HG03103 (cell line): ENCODE results near the gene ARMC9.

Source experiments
- ATAC-seq: cut with Tn5 transposase; IDR thresholded peaks from one replicate; pipeline ENCODE4 v1.9.1; 2021; ENCODE audit warnings: low read depth; ENCODE audit not compliant: unreplicated experiment

ARMC9 gene

GRCh38 chr2:231276987-231277386 is 78.6 kb downstream of the ARMC9 start:
- no peak for ATAC-seq

DNA sequence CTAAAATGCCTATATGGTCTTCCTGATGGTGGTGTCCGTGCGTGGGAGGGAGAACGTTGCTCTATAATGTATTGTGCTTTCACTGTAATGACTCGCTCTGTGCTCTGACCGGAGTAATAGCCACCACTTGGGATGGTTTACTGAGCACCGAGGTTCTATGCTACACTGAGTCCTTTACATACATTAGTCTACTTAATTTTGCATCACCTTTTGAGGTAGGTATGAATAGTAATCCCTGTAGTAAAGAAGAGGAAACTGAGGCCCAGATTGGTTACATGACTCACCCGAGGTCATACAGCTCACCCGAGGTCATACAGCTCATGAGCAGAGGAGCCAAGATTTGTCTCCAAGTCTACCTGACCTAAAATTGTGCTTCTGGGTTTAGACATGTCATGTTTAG is 79.5 kb downstream of the ARMC9 start:
- ATAC-seq, result no peak

DNA sequence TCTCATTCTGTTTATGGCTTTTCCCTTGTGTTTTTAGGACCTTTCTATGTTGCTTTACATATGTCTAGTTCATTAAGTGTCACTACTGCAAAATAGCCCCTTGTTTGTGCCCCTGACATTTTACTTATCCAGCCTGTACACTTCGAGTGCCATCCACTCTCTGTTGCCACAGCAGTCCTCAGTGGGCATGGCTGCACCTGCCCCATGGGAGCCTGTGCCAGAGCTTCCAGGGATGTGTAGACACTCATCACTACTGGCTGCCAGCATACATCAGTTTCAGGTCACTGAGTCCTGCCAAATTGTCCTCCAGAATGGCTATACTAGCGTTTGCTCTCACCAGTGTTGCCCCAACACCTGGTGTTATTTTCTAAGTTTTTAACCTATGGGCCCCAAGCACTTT is 80.4 kb downstream of the ARMC9 start:
- no peak for ATAC-seq

GRCh38 chr2:231280846-231281245 is 82.4 kb downstream of the ARMC9 start:
- no peak for ATAC-seq

- no peak for ATAC-seq
These were observed 85.9 kb downstream of the ARMC9 start for GRCh38 chr2:231284296-231284695.

DNA sequence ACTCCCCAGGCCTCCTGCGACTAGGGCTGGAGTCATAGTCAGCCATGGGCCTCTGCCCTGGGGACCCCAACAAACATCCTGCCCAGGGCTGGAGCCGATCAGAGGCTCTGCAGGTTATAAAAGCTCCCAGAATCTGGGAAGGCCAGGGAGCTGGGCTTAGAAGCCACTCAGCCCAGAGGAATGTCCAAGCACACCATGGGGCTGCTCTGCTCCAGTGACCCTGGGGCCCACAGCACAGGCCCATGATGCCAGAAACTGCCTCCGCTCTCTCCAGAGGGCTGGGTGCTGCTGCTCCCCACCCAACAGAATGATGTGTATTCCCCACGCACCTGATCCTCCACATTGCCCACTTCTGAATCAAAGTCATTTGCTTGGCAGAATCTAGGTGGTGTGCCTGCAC is 88.5 kb downstream of the ARMC9 start:
- no peak for ATAC-seq

- ATAC-seq, result no peak
These were observed 89.3 kb downstream of the ARMC9 start for GRCh38 chr2:231287696-231288095.

DNA sequence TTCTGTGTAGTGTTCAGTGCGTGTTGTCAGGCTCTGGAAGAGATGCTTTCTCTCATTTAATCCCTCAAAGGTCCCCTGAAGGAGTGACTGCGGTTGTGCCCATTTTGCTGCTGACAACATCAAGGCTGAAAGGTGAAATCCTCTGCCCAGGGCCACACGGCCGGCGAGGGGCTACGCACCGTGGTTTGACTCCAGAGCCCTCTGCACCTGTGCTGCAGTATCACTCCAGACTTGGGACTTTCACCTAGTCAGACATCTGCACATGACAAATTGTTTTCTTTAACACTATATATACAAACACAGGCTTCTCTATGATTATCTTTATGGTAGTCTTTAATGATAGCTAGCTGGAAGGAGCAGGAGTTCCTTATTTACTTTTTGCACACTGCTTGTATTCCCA is 90.2 kb downstream of the ARMC9 start:
- no peak for ATAC-seq

DNA sequence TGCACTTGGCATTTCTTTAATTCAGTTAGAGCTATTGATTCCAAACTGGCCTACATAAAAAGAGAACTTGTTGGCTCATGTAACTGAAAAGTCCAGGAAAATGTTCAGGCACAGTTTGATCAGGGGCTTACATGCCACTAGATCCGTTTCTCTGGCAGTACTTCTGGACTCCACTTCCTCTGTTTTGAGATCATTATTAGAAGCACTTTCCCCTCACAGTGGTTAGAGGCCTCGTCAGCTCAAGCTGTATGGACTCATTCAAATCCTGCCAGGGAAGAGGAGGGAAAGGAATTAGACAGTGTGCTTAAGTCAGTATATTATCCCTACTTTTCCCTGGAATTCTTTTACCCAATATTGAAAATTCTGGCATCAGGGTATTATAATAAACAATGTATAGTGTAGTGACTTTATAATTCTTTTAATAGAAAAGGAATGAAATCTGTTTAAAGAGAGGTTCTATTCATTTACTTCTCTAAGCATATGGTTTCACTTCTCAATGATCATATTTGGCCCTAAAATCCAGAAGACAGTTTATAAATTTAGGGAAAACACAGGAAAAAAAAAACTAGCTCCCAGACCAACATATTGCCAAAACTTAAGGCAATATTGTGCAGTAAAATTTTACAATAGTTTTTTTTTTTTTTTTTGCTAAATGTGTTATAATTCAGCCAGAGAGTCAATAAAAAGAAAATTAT is 92.0 kb downstream of the ARMC9 start:
- no peak for ATAC-seq

GRCh38 chr2:231292472-231293134 is 94.2 kb downstream of the ARMC9 start:
- no peak for ATAC-seq

DNA sequence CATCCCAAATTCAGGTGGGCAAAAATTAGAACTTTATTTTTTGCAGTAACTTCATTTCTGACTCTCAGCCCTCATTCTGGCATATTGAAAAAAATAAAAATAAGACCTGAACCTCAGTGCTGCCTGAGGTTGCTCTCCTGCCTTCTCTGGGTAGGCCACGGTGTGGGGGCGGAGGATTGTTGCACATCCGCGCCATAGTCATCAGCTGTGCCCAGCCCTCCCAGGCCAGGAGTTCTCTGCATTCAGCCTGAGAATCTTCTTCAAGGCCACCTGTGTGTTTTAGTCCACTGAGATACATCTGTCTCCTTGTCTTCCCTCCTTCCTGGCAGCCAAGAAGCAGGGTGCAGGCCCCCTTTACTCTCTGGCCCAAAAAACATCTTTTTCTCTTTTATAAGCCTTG is 94.7 kb downstream of the ARMC9 start:
- ATAC-seq, result no peak

- ATAC-seq, result no peak
These were observed 95.7 kb downstream of the ARMC9 start for GRCh38 chr2:231294116-231294515.

DNA sequence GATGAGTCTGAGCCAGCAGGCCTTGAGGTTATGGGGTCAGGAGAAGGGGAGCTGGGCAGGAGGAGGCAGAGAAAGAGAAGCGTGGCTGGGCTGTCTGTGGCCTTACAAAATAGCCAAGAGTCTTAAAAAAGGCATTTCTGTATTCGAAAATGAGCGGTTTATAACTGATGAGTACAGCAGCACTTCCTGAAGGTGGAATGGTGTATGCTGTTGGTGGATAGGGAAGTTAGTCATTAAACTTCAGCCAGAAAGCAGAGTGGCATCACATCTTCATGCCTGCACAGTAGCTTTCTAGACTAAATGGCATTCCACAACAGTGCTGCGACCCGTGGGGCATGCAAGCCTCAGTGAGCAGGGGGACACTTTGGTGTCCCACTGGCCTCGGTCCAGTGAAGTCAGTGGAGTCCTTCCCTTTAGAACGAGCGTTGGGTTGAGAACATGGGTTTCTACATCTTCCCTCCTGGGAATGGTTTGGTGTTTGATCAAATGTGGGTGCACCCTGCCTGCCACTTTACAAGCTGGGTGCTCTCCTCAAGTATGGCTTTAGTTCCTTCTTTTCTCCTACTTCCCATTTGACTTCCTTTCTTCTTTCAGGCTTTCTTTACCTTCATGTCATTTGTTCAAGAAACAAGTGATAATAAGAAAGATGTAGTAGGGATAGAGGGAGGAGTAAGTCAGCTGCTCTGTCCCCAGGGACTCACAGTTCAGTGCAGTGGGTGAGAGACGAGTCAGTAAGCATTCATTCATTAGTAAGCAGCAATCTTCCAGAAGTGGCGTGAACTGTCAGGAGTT is 96.3 kb downstream of the ARMC9 start:
- no peak for ATAC-seq

DNA sequence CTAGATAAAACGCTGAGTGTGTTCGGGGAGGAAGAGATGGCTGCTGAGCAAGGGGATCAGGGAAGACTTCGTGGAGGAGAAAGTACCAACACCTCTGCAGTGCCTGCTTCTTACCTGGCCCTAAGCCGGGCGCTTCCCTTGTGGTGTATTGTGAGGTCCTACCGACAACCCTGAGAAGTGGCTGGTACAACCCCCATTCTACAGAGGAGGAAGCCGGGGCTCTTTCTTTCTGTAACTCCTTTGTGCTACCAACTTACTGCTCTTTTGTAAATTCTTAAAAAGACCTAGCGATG is 96.9 kb downstream of the ARMC9 start:
- ATAC-seq, result no peak

GRCh38 chr2:231296401-231296974 is 98.1 kb downstream of the ARMC9 start:
- no peak for ATAC-seq

DNA sequence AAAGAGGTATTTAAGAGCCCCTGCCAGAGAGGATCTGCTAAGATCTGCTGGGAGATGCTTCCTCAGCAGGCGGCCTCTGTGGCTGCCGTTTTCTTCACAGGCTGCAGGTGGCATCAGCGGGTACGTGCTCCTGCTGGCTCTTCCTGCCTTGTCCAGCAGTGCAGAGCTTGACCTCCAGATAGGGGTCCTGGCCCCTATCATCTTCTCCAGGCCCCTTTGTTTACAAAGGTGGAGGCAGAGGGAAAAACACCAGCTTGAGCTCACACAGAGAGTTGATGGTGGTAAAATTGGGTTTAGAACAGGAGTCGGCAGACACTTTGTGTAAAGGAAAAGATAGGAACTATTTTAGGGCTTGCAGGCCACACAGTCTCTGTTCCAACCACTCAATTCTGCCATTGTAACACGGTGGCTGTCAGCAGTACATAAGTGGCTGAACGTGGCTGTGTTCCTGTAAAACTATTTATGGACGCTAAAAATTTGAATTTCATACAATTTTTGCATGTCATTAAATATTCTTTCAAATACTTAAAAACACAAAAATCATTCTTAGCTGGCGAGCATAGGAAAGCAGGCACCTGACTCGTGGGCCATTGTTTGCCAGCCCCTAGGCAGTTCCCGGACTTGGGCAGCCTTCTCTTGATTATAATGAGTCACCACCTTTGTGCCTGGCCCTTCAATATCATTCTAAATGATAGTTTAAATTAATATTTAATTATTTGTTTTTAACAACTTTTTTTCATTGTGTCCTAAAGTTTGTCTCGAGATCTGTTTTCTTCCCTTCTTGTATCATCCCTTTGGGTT is 98.9 kb downstream of the ARMC9 start:
- no peak for ATAC-seq

DNA sequence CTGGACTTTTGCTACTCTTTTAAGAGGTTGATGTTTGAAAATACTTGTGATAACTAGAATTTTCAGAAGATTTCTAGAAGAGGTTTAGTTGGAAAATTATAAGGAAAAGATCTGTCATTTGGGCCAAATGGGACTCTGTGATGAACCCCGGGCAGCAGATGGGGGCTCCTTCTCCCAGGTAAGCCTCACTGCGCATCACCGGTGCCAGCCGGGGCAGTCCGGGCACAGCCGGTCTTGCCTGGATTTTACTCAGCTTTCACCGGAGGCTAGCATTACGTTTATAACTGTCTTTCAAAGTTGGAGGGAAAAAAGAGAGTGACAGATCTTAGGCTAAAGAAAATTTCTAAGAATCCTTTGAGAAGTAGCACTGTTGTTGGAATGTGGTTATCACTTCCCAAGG is 99.7 kb downstream of the ARMC9 start:
- ATAC-seq, result no peak

DNA sequence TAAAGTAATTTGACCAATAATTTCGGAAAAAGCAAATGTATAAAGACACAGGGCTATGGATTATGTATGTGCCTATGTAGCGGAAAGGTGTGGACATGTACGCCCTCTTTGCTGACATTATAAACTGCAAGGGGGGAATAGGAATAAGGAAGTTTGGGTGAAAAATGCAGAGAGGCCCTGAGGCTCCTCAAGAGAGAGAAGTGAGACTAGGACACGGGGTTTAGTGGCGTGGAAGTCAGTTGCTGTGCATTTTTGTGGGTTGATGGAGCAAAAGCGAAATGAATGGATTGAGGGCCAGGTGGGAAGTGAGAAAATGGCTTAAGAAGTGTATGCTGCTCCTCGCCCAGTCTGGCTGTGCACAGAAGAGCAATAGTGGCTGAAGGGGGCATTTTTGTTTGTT is 100.8 kb downstream of the ARMC9 start:
- peak; percentile 43 for ATAC-seq

DNA sequence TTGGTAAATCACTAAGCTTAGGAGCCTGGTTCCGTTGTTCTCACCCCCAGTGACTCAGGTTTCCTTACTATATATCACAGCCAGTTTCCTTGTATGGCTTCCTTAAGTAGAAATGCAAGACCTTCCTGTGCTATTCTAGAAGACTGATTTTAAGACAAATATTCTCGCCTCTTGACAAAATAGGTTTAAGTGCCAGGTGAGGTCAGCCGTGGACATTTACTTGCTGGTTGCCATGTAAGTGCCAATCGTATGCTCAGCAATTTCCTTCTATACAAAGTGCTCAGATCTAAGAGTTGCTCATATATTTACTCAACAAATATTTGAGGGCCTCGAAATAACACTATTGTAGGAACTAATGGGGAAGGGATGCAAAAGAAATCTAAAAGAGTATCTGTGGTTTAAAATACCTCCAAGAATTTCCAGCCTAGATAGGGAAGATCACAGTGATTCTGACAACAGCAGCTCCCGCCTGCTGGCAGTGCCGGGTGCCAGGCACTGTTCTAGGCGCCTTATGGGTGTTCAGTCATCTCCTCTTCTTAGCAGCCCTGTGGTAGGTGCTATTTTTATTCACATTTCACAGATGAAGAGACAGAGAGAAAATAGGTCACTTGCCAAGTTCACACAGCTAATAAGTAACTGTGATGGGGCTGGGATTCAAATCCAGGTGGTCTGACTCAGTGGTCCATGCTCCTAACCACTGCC is 101.7 kb downstream of the ARMC9 start:
- ATAC-seq, result no peak

DNA sequence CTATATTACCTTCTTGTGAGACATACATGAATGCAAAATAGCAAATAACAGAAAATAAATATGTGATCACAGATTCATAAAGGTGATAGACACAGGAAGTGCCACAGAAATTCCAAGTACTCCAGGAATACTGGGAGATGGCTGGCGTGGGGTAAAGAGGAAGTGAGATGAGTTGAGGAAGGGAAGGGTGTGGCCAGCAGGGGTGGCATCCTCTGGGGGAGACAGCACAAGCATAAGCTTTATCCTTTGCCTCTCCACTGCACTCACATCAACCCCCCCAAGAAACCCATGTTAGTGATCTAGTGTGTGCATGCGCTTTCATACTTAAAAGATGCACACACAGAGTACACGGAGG is 102.3 kb downstream of the ARMC9 start:
- ATAC-seq, result no peak
